Measurements from ENCODE around the gene RGCC.

RGCC gene

DNA sequence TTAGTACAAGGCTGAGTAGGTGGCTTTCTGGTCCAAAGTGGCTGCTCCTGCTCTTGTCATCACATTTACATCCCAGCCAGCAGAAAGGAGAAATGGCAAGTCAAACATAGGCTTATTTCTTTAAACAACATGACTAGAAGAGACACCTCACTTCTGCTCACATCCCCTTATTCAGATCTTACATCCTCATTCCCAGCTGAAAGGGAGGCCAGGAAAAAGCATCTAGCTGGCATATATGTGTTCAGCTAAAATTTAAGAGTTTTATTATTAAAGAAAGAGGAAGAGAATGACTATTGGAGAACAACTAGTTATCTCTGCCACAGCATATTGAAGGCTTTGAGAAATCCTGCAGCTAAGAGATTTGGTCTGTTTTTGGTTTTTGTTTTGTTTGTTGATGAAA is 34.1 kb downstream of the RGCC start:
- H3K4me3 ChIP-seq (ENCODE audit: low read length): no peak overlapping the region
- no peak overlapping the region for H3K27ac ChIP-seq (ENCODE audit: low read depth, low read length)
- no peaks in the 10 kb centered on the region for H3K27me3 ChIP-seq (ENCODE audit: insufficient read depth, low read length)
- no peaks in the 10 kb centered on the region for H3K4me1 ChIP-seq (ENCODE audit: insufficient read depth, low read length)
- no peak overlapping the region for H3K9ac ChIP-seq (ENCODE audit: low read depth, low read length)
- no peaks in the 10 kb centered on the region for H3K9me3 ChIP-seq (ENCODE audit: insufficient read depth, low read depth, low read length)
- no peaks in the 10 kb centered on the region for H3K36me3 ChIP-seq (ENCODE audit: insufficient read depth, low read length)

DNA sequence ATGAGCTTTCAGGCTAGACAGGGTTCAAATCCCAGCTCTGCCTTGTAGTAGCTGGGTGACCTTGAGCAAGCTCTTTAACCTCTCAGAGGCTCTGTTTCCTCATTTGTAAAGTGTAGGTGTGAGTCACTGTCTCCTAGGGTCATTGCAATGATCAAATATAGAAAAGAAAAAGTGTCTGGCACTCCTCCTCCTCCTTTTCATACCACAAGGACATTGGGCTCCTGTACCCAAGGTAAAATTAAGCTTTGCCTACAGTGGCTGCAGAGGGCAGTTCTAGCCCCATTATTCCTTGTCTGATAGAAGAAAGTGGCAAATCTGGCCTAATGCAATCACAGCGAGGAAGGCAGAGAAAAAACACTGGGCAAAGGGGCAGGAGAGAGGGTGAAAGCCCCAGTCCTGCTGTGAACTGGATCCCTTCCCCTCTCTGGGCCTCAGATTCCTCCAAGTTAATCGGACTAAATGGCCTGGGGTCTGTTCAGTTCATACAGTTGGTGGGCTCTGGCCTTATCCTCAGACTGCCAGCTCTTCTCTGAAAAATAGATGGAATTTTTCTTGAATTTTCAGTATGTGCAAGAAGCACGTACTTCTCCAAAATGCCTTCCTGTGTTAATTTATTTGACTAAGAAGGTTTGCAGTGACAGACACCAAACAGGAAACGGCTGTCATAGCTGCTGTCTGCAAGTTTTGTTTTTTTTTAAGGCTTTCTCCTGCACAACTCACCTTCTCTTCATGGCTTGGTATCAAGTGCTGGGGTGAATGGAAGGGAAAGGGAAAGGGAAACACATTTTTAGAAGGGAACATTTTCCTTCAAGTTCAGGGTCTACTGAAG is 35.3 kb downstream of the RGCC start:
- WGBS: 87% methylated on average over 4 of the region's 4 CpGs
- H3K4me1 ChIP-seq (ENCODE audit: insufficient read depth, low read length): no peaks in the 10 kb centered on the region
- no peaks in the 10 kb centered on the region for H3K27me3 ChIP-seq (ENCODE audit: insufficient read depth, low read length)
- H3K36me3 ChIP-seq (ENCODE audit: insufficient read depth, low read length): no peaks in the 10 kb centered on the region
- no peak overlapping the region for H3K27ac ChIP-seq (ENCODE audit: low read depth, low read length)
- H3K9me3 ChIP-seq (ENCODE audit: insufficient read depth, low read depth, low read length): no peaks in the 10 kb centered on the region
- H3K9ac ChIP-seq (ENCODE audit: low read depth, low read length): no peak overlapping the region
- H3K4me3 ChIP-seq (ENCODE audit: low read length): no peak overlapping the region

DNA sequence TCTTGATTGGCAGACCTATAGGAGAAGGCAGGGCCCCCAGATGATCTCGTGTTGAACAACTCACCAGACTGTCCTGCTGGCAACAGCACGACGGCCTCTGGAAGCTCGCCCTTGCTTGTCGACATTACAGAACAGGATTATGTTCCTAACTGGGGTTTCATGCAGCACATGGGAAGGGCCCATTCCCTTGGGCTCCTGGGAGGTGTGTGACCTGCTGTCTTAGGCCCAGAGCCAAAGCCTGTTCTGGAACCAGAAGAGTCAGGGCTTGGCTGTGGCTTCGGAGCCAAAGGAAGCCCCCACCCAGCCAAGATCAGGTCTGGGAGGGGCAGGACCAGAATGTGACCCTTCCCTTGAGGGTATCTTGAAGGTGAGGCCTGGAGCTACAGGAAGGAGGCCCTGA is 36.9 kb downstream of the RGCC start:
- no peak overlapping the region for H3K4me3 ChIP-seq (ENCODE audit: low read length)
- no peaks in the 10 kb centered on the region for H3K4me1 ChIP-seq (ENCODE audit: insufficient read depth, low read length)
- no peaks in the 10 kb centered on the region for H3K27me3 ChIP-seq (ENCODE audit: insufficient read depth, low read length)
- H3K36me3 ChIP-seq (ENCODE audit: insufficient read depth, low read length): no peaks in the 10 kb centered on the region
- H3K9me3 ChIP-seq (ENCODE audit: insufficient read depth, low read depth, low read length): no peaks in the 10 kb centered on the region
- H3K9ac ChIP-seq (ENCODE audit: low read depth, low read length): no peak overlapping the region
- no peak overlapping the region for H3K27ac ChIP-seq (ENCODE audit: low read depth, low read length)
- 96% methylated on average over 6 of the region's 6 CpGs for WGBS

- no peaks in the 10 kb centered on the region for H3K36me3 ChIP-seq (ENCODE audit: insufficient read depth, low read length)
- H3K27ac ChIP-seq (ENCODE audit: low read depth, low read length): no peak overlapping the region
- 75% methylated on average over 5 of the region's 5 CpGs for WGBS
- H3K4me1 ChIP-seq (ENCODE audit: insufficient read depth, low read length): no peaks in the 10 kb centered on the region
- no peak overlapping the region for H3K9ac ChIP-seq (ENCODE audit: low read depth, low read length)
- no peak overlapping the region for H3K4me3 ChIP-seq (ENCODE audit: low read length)
- no peaks in the 10 kb centered on the region for H3K9me3 ChIP-seq (ENCODE audit: insufficient read depth, low read depth, low read length)
- H3K27me3 ChIP-seq (ENCODE audit: insufficient read depth, low read length): no peaks in the 10 kb centered on the region
Observed at GRCh38 chr13:41495044-41495443, 37.7 kb downstream of the RGCC start.

DNA sequence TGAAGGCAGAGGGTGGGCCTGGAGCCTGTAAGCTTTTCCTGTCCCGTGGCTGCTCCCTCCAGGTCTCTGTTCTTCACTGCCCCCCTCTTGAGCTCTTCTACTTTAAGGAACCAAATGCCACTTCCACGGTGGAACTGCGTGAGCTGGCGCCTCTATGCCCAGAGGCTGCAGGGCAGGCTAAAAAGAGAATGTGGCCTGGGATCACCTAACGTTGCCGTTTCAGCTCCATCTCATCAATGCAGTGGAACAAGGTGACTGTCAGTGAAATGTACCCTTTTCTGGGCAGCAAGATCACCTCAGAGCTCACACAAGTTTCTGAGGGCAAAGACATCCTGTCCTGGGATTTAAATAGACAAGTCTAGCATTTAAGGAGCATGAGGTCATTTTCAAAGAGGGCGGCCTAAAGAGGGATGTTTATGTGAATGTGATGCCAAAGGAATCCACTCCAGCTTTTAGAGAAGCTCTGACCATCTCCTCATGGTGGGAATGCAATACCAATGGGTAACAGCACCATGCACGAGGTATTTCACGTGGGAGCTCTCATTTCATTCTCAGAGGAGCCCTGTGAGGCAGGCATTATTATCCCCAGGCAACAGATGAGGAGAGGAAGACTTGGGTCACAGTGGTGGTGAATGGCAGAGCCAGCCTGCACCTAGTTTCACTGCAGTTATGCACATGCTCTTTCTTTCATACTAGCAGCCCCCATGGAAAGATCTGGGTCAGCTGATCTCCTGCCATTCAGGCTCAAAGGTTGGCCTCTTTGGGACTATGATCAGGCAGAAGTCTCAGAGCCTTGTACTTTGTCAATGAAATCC is 39.3 kb downstream of the RGCC start:
- H3K27ac ChIP-seq (ENCODE audit: low read depth, low read length): no peak overlapping the region
- no peak overlapping the region for H3K9ac ChIP-seq (ENCODE audit: low read depth, low read length)
- H3K9me3 ChIP-seq (ENCODE audit: insufficient read depth, low read depth, low read length): no peaks in the 10 kb centered on the region
- WGBS: 77% methylated on average over 9 of the region's 9 CpGs
- no peaks in the 10 kb centered on the region for H3K4me1 ChIP-seq (ENCODE audit: insufficient read depth, low read length)
- no peak overlapping the region for H3K4me3 ChIP-seq (ENCODE audit: low read length)
- no peaks in the 10 kb centered on the region for H3K36me3 ChIP-seq (ENCODE audit: insufficient read depth, low read length)
- no peaks in the 10 kb centered on the region for H3K27me3 ChIP-seq (ENCODE audit: insufficient read depth, low read length)

DNA sequence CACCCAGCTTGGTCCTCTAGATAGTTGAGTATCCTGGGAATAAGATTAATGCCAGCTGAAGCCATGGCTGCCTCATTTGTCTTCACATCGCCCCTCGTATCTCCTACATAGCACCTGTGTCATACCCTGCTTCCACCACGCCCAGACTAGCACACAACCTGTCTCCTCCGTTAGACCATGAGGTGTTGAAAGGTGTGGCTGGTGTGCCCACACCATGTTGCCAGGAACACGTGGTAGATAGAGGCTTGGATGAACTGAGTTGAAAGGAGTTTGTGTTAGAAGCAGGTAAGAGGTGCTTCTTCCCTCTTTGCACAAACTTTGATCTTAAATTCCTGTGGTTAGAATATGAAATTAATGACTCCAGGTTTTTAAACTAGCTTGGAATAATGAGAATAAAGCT is 40.1 kb downstream of the RGCC start:
- Histone ChIP-seq H3K9me3 (ENCODE audit: insufficient read depth, low read depth, low read length) (no peaks in the 10 kb centered on the region), H3K36me3 (ENCODE audit: insufficient read depth, low read length) (no peaks in the 10 kb centered on the region), H3K9ac (ENCODE audit: low read depth, low read length) (no peak overlapping the region), H3K27ac (ENCODE audit: low read depth, low read length) (no peak overlapping the region), H3K4me1 (ENCODE audit: insufficient read depth, low read length) (no peaks in the 10 kb centered on the region), H3K4me3 (ENCODE audit: low read length) (no peak overlapping the region), H3K27me3 (ENCODE audit: insufficient read depth, low read length) (no peaks in the 10 kb centered on the region)
- 96% methylated on average over 5 of the region's 5 CpGs for WGBS

GRCh38 chr13:41499452-41499851 is 42.1 kb downstream of the RGCC start:
- H3K27ac ChIP-seq (ENCODE audit: low read depth, low read length): no peak overlapping the region
- no peaks in the 10 kb centered on the region for H3K4me1 ChIP-seq (ENCODE audit: insufficient read depth, low read length)
- no peak overlapping the region for H3K4me3 ChIP-seq (ENCODE audit: low read length)
- 94% methylated on average over 5 of the region's 5 CpGs for WGBS
- no peak overlapping the region for H3K9ac ChIP-seq (ENCODE audit: low read depth, low read length)
- H3K27me3 ChIP-seq (ENCODE audit: insufficient read depth, low read length): no peaks in the 10 kb centered on the region
- H3K36me3 ChIP-seq (ENCODE audit: insufficient read depth, low read length): no peaks in the 10 kb centered on the region
- H3K9me3 ChIP-seq (ENCODE audit: insufficient read depth, low read depth, low read length): no peaks in the 10 kb centered on the region

DNA sequence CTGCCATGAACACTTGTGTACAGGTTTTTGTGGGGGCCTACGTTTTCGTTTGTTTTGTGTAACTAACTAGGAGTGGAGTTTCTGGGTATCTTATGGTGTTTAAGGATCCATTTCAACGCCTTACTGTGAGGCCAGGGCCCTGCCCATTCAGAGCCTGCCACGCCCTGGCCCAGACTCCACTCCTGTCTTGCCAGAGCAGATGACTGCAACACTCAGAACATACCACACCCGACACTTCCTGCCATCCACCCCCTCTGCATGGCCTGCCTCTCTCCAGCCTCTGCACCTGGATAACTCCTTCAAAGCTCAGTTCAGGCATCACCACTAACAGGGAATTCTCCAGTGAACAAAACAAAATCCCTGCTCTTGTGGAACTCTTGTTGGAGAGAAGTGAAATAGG is 43.2 kb downstream of the RGCC start:
- H3K27ac ChIP-seq (ENCODE audit: low read depth, low read length): no peak overlapping the region
- H3K9ac ChIP-seq (ENCODE audit: low read depth, low read length): no peak overlapping the region
- no peaks in the 10 kb centered on the region for H3K36me3 ChIP-seq (ENCODE audit: insufficient read depth, low read length)
- 89% methylated on average over 5 of the region's 5 CpGs for WGBS
- no peaks in the 10 kb centered on the region for H3K4me1 ChIP-seq (ENCODE audit: insufficient read depth, low read length)
- H3K9me3 ChIP-seq (ENCODE audit: insufficient read depth, low read depth, low read length): no peaks in the 10 kb centered on the region
- no peak overlapping the region for H3K4me3 ChIP-seq (ENCODE audit: low read length)
- H3K27me3 ChIP-seq (ENCODE audit: insufficient read depth, low read length): no peaks in the 10 kb centered on the region

- Histone ChIP-seq H3K27me3 (ENCODE audit: insufficient read depth, low read length) (no peaks in the 10 kb centered on the region), H3K9ac (ENCODE audit: low read depth, low read length) (no peak overlapping the region), H3K4me1 (ENCODE audit: insufficient read depth, low read length) (no peaks in the 10 kb centered on the region), H3K36me3 (ENCODE audit: insufficient read depth, low read length) (no peaks in the 10 kb centered on the region), H3K4me3 (ENCODE audit: low read length) (no peak overlapping the region), H3K27ac (ENCODE audit: low read depth, low read length) (no peak overlapping the region), H3K9me3 (ENCODE audit: insufficient read depth, low read depth, low read length) (no peaks in the 10 kb centered on the region)
- WGBS: 97% methylated on average over 4 of the region's 4 CpGs
Observed at GRCh38 chr13:41501281-41501680, 43.9 kb downstream of the RGCC start.

- WGBS: 86% methylated on average over 5 of the region's 5 CpGs
- no peaks in the 10 kb centered on the region for H3K9me3 ChIP-seq (ENCODE audit: insufficient read depth, low read depth, low read length)
- no peaks in the 10 kb centered on the region for H3K27me3 ChIP-seq (ENCODE audit: insufficient read depth, low read length)
- no peaks in the 10 kb centered on the region for H3K36me3 ChIP-seq (ENCODE audit: insufficient read depth, low read length)
- no peak overlapping the region for H3K9ac ChIP-seq (ENCODE audit: low read depth, low read length)
- H3K4me3 ChIP-seq (ENCODE audit: low read length): no peak overlapping the region
- no peak overlapping the region for H3K27ac ChIP-seq (ENCODE audit: low read depth, low read length)
- no peaks in the 10 kb centered on the region for H3K4me1 ChIP-seq (ENCODE audit: insufficient read depth, low read length)
Observed at GRCh38 chr13:41502031-41502430, 44.7 kb downstream of the RGCC start.

- Histone ChIP-seq H3K36me3 (ENCODE audit: insufficient read depth, low read length) (no peaks in the 10 kb centered on the region), H3K27me3 (ENCODE audit: insufficient read depth, low read length) (no peaks in the 10 kb centered on the region), H3K9me3 (ENCODE audit: insufficient read depth, low read depth, low read length) (no peaks in the 10 kb centered on the region), H3K9ac (ENCODE audit: low read depth, low read length) (no peak overlapping the region), H3K27ac (ENCODE audit: low read depth, low read length) (no peak overlapping the region), H3K4me3 (ENCODE audit: low read length) (no peak overlapping the region), H3K4me1 (ENCODE audit: insufficient read depth, low read length) (no peaks in the 10 kb centered on the region)
- WGBS: 92% methylated on average over 9 of the region's 9 CpGs
Observed at GRCh38 chr13:41502673-41503072, 45.3 kb downstream of the RGCC start.
